NOMO-1 treated with dmso at 0.1 percent for 144 hours (cell line): ENCODE measurements around the gene CRHR2.
"Not testable (repeated sequence)": the region's sequence is repeated elsewhere in the genome, so short reads cannot be mapped to it uniquely, and the experiment has no call there.

Source experiments
- DNase-seq: peaks from one replicate; lab custom pipeline; 2025; ENCODE audit not compliant: unreplicated experiment; lab: John Stamatoyannopoulos, UW

The CRHR2 gene

DNA sequence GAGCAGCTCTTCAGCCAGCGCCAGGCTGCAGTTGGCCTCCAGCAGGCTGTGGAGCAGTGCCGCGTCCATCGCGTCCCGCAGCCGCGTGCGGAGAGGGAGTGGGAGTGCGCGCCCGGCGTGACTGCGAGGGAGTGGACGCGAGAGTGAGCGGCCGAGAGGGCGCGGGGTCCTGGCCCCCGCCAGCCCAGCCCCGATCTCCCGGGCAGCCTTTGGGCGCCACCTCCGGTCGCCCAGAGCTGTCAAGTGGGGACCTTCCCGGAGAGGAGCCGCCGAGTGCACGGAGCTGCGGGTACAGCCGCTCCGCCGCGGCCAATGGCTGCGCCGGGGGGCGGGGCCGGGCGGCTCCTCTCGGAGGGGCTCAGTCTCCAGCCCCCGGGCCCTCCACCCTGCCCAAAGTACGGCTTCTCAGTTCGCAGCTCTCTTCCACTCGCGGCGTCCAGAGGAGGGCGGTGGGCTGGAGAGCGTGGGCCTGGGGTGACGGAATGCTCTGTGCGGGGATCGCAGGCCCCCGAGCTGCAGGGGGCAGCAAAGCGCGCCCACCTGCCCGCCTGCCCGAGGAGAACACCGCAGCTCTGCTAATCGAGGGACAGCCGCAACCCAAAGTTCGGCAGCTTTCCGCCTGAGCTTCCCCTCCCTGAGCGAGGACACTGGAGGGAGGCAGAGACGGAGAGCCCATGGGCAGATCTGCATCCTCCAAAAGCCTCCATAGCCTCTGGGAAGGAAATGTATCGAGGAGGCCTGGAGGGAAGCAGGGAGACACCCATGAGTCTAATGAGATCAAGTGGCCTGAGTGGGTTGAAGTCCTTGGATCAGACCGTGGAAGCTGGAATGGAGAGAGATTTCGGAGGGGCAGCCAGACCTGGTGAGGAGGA is at the start of gene CRHR2:
Gene CRHR2, minus strand, starts transcription at position 245 of the 872 bp plus-strand sequence. Its CDS starts 176 bp downstream, at position 69.
- no peak for DNase-seq

DNA sequence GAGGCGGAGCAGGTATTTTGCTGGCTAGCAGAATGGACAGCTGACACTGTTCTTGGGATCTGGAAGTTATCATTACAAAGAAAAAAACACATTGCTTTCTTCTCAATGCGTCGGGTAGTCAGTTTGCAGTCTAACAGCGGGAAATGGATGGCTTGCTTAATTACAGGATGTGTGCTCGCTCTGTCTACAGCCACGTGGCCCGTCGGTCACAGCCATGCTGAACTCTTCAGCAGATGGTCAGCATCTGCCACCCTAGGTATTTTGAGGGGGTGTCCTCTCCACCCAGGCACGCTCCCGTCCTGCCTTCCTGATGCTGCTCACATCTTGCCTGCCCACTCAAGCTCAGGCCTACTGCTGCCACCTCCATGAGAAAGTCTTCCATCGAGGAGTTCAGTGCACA is 49.3 kb upstream of the CRHR2 start:
- no peak for DNase-seq

DNA sequence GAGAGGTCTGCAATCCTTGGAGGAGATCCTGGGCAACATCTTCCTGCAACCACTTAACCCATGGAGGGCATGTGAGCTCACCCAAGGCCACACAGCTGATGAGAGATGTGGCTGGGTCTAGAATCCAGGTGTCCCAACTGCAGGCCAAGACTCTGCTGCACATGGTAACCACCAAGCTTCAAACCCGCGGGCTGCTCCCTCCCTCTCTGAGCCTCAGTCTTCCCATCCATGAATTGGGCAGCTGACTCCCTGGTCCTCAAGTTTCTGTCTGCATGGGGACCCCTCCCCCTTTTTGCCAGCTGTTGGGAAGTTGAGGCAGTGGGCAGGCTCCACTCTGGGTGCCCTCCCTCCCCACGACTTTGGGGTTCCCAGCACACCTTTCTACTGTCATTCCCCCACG is 48.7 kb upstream of the CRHR2 start:
- no peak for DNase-seq

- DNase-seq = no peak
These were observed 47.8 kb upstream of the CRHR2 start for GRCh38 chr7:30730097-30730496.

- no peak for DNase-seq
These were observed 47.4 kb upstream of the CRHR2 start for GRCh38 chr7:30729642-30730041.

GRCh38 chr7:30728591-30729100 is 46.4 kb upstream of the CRHR2 start:
- DNase-seq = no peak

DNA sequence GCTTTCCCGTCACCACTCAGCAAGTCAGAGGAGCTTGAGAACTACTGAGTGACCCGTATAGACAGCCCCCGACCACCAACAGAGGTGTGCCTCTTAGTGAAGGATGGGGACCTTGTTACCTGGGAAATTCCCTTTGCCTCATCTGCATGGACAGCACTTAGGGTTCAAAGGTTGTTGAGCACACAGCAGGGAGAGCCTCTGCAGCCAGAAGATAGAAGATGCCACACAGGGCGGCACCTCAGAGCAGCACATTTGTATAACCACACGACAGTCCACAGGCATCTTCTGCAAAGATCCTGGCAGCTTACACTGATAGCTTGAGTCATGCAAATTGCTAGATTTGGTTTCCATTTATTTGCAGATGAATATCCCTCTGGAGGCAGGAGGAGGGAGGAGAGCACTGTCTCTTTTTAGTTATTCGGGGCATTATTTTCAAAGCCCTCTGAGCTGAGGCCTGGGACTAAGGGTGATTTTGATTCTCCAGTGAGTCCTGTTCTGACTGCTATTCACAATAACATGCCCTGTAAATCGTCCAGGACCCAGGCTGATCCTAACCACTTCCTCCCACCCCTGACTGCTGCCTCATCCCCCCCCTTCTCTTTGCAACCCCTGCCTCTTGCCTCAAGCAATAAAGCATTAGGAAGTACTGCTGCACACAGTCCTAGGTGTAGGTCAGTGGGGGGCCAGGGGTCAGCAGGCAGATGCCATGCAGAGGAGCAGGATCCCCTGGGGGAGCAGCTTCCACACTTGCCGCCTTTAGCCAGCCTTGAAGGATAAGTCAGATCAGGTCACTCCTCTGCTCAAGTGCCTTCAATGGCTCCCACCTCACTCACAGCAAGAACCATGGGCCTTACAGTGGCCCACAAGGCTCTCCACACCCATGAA is 45.0 kb upstream of the CRHR2 start:
- DNase-seq = peak; percentile 55

DNA sequence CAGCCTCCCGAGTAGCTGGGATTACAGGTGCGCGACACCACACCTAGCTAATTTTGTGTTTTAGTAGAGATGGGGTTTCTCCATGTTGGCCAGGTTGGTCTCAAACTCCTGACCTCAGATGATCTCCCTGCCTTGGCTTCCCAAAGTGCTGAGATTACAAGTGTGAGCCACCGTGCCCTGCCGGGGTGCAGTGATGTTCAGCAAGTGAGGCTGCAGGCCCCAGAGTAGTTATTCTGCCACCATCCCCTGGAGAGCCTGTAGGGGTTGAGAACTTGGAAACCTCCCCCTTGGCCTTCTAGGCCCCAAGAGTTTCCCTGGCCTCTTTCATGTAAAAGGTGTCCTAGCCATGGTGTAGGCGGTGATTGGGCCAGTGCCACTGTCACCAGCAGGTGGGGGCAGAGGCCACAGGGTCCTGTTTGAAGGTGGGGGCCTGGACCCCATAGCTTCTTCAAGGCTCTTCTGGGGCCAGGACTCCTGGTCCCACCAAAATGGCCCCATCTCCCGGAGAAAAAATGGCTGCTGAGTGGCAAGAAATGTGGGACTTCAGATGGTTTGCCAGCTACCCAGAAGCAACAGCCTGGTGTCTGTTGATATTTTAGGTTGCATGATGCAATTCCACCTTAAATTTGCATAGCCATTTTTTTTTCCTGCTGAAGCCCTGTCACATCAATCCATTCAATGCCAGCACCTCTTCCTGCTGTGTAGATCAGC is 44.2 kb upstream of the CRHR2 start:
- no peak for DNase-seq

GRCh38 chr7:30723776-30724175 is 41.5 kb upstream of the CRHR2 start:
- no peak for DNase-seq

GRCh38 chr7:30722671-30723070 is 40.4 kb upstream of the CRHR2 start:
- no peak for DNase-seq

DNA sequence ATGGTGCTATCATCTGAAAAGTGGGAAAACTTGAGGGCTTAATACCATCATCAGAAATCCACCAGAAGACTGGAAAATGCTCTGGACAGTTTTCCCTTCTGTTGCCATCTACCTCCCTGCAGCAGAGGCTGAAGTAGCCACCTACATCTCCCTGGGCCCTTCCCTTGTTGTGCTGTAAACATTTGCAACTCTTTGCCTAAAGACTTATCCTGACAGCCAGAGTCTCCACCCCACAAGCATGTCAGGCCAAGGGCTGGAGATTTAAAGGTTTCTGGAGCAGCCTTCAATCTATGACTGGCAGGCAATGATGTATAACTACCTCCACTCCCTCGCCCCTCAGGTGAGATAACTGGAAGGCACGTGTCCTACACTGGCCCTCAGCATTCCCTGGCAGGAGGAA is 39.9 kb upstream of the CRHR2 start:
- DNase-seq = no peak

GRCh38 chr7:30721211-30721610 is 39.0 kb upstream of the CRHR2 start:
- DNase-seq = no peak

GRCh38 chr7:30719434-30719833 is 37.2 kb upstream of the CRHR2 start:
- not testable (repeated sequence) for DNase-seq

DNA sequence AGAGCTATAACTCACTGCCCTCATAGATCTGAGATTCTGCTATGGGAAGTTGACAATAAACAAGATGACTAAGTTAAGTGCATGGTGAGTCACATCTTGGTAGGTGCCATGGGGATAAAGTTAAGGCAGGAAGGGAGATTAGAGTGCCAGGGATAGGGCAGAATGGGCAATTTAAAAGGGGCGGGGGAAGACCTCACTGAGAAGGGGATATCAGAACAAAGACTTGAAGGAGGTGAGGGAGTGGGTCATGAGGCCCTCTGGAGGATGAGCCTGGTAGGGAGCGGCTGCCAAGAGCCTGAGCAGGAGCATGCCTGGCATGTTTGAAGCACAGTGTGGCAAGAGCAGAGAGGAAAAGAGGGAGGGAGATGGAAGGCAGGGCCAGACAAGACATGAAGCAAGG is 34.9 kb upstream of the CRHR2 start:
- DNase-seq = no peak

- DNase-seq = no peak
These were observed 31.9 kb upstream of the CRHR2 start for GRCh38 chr7:30714129-30714528.

DNA sequence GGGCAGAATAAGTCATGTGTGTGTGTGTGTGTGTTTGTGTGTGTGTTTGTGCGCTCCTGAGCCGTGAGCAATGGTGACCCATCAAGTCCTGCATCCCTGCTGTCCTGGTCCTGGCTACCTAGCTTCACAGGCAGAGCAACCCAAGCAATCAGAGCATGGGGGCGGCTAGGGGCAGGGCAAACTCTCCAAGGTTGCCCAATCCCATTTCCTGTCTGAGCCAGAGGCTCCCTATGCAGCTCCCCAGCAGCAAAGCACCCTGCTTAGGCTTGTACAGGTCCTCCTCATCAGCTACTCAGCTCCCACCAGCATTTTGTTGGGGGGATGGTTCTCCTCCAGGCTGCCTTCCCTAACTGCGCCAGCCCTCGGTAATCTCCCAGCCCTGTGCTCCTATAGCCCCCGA is 31.1 kb upstream of the CRHR2 start:
- no peak for DNase-seq

DNA sequence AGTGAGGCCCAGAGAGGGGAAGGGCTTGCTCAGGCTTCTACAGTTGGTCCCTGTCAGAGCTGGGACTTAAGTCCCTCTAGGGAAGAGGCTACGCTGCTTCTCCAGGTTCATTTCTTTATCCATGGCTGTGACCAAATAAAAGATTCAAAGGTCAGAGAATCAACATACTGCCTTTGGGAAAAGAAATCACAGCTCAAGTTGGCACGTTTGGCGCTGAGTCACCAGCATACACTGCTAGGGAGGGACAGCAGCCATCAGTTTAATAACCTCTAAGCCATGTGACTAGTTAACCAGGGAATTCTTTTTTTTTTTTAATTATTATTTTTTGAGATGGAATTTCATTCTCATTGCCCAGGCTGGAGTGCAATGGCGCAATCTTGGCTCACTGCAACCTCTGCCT is 28.4 kb upstream of the CRHR2 start:
- no peak for DNase-seq

GRCh38 chr7:30709549-30709948 is 27.3 kb upstream of the CRHR2 start:
- no peak for DNase-seq

GRCh38 chr7:30708983-30709382 is 26.7 kb upstream of the CRHR2 start:
- no peak for DNase-seq

DNA sequence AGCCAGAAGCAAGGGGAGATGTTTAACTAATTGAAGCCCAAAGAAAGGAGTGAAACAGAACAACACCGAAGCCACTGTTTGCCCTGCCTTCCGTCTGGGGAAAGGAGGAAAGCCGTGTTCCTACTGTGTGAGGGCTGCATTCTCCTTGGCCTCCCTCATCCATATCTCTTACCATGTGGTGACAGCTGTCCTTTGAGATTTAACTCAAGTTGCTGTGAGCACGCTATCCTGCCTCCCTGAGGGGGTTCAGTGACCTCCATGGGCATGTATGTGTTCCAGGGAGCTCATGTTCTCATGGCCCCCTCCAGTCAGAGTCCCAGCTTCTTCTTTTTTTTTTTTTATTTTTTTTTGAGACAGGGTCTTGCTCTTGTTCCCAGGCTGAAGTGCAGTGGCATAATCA is 26.2 kb upstream of the CRHR2 start:
- no peak for DNase-seq
